K562 (cell line): ENCODE measurements around the gene SMIM3. TPM values are rescaled to one million over a fixed set of nuclear protein-coding genes. Genes with fewer than 3 reads are reported as not detected.

Experiments
- DEAF1 ChIP-seq: fragments of 450-650 bp; formaldehyde crosslinking; IDR thresholded peaks from 2 replicates; pipeline ENCODE4 v1.4.0; 2020; ENCODE audit warnings: mild to moderate bottlenecking, moderate library complexity
- HNRNPL ChIP-seq: fragments of 200-400 bp; formaldehyde crosslinking; IDR thresholded peaks from 2 replicates; pipeline ENCODE4 v1.6.1; 2017; ENCODE audit warnings: low read depth, mild to moderate bottlenecking, low read length
- KDM4B ChIP-seq, 2 experiments: fragments of 450-650 bp in 1 of 2; sonication (generic) in 1 of 2; IDR thresholded peaks; 2 replicates each; pipeline ENCODE4 v1.6.1; 2016 to 2017; ENCODE audit warnings: borderline replicate concordance in 2 of 2, antibody characterized with exemption in 1 of 2, low read depth in 1 of 2, mild to moderate bottlenecking in 1 of 2
- MYC ChIP-seq, 2 experiments: fragments of 250-450 bp in 1 of 2; sonication (Bioruptor Pico) in 1 of 2; IDR thresholded peaks; 2 replicates each; pipeline versions ENCODE4 v1.5.1 to v1.6.1; 2012 to 2021; ENCODE audit warnings: low read depth in 2 of 2, borderline replicate concordance in 1 of 2, improper control_type of control experiment in 1 of 2, low read length in 1 of 2, mild to moderate bottlenecking in 1 of 2, moderate library complexity in 1 of 2
- PATZ1 ChIP-seq: fragments of 250-450 bp; sonication (Bioruptor Pico); IDR thresholded peaks from 2 replicates; pipeline ENCODE4 v1.5.0; 2020; ENCODE audit warnings: mild to moderate bottlenecking, borderline replicate concordance
- RCOR1 ChIP-seq, 2 experiments: IDR thresholded peaks; 2 replicates each; pipeline ENCODE4 v1.6.1; 2012; ENCODE audit warnings: low read depth in 2 of 2, low read length in 2 of 2, borderline replicate concordance in 1 of 2, improper control_type of control experiment in 1 of 2
- SIRT6 ChIP-seq: IDR thresholded peaks from one replicate; pipeline ENCODE4 v1.6.1; 2012; ENCODE audit warnings: low read depth, mild to moderate bottlenecking, control low read depth, inconsistent platforms, low read length, moderate library complexity
- TARDBP ChIP-seq: fragments of 450-650 bp; IDR thresholded peaks from 2 replicates; pipeline ENCODE4 v1.6.1; 2016
- YBX1 ChIP-seq: fragments of 450-650 bp; IDR thresholded peaks from 2 replicates; pipeline ENCODE4 v1.7.1; 2016; ENCODE audit warnings: mild to moderate bottlenecking
- ZBTB26 ChIP-seq: fragments of 450-650 bp; formaldehyde crosslinking; IDR thresholded peaks from 2 replicates; pipeline ENCODE4 v1.4.0; 2022; ENCODE audit warnings: missing genetic modification characterization
- ZBTB7A ChIP-seq: IDR thresholded peaks from 2 replicates; pipeline ENCODE4 v1.6.1; 2011; ENCODE audit warnings: low read depth, mild to moderate bottlenecking, low read length, moderate library complexity, borderline replicate concordance; ENCODE audit not compliant: control insufficient read depth
- ZNF57 ChIP-seq: fragments of 450-650 bp; formaldehyde crosslinking; IDR thresholded peaks from 2 replicates; pipeline ENCODE4 v1.4.0; 2020; ENCODE audit warnings: mild to moderate bottlenecking, moderate library complexity
- ZNF79 ChIP-seq: fragments of 250-450 bp; sonication (Bioruptor Pico); IDR thresholded peaks from 2 replicates; pipeline ENCODE4 v1.4.0; 2020; ENCODE audit warnings: low read depth, mild to moderate bottlenecking, moderate library complexity
- polyA plus RNA-seq, 8 experiments: library from polyadenylated mRNA; depleted of rRNA in 4 of 8; stranded (reverse) in 5 of 8; unstranded in 3 of 8; fragments of >200 nt; fragmentation: Nextera tagmentation in 2 of 8; fragmentation: Illumina TruSeq in 1 of 8; extraction: Ambion mirVana in 2 of 8; extraction: Trizol in 1 of 8; gene quantifications; 2 replicates each; pipeline versions ENCODE4 v1.2.1 to v1.2.3, GENCODE V29; 2011 to 2014; ENCODE audit warnings: inconsistent platforms in 1 of 8, missing spikeins in 1 of 8
- total RNA-seq, 7 experiments: library from RNA; depleted of rRNA in 6 of 7; stranded (reverse); fragments of >200 nt in 6 of 7; fragmentation: Illumina TruSeq in 2 of 7; extraction: Trizol in 2 of 7; gene quantifications; 2 replicates each; pipeline versions ENCODE4 v1.2.1 to v1.2.3, GENCODE V29; 2011 to 2021; ENCODE audit warnings: low replicate concordance in 1 of 7
- TF ChIP-seq, protein P1 (sequence below), 2 experiments: fragments of 250-450 bp in 1 of 2; fragments of 450-650 bp in 1 of 2; sonication (Bioruptor Pico) in 1 of 2; IDR thresholded peaks; 2 replicates each; pipeline versions ENCODE4 v1.6.1 to v1.8.0; 2016 to 2021; ENCODE audit warnings: mild to moderate bottlenecking in 2 of 2, moderate library complexity in 2 of 2, missing compliant biosample characterization in 1 of 2, missing genetic modification characterization in 1 of 2
- TF ChIP-seq, protein P2 (sequence below): fragments of 250-450 bp; sonication (Bioruptor Pico); IDR thresholded peaks from 2 replicates; pipeline ENCODE4 v1.4.0; 2020; ENCODE audit warnings: mild to moderate bottlenecking, moderate library complexity
- TF ChIP-seq, protein P3 (sequence below): fragments of 450-650 bp; IDR thresholded peaks from 2 replicates; pipeline ENCODE4 v1.6.1; 2017; ENCODE audit warnings: antibody characterized with exemption

Gene SMIM3
- total and polyA plus RNA-seq, 9 of the 15 experiments (the other 6 are each of a cell fraction or from before 2014, with no cell fraction given), result 4.1 to 27.7 (median 13.6) TPM

GRCh38 chr5:150763023-150763769, 15.4 kb upstream of the SMIM3 start (continued):
- TF ChIP-seq DEAF1 (CRISPR knock-in tag), result 0 out of 2 replicates have a peak, but pooled peaks have one; percentile 16
- no peak for TF ChIP-seq ZBTB7A
- peak in 1 of 2 experiments; percentile 94; a peak in 2 of 4 replicates for TF ChIP-seq RCOR1 (IDR thresholded peaks at IDR 0.05; ENCODE audit: borderline replicate concordance in 1 of 2, low read depth in 2 of 2, low read length in 2 of 2)
- TF ChIP-seq ZBTB26 (CRISPR knock-in tag), result no peak
- no peak for TF ChIP-seq HNRNPL
- TF ChIP-seq YBX1, result no peak
- no peak for TF ChIP-seq KDM4B (IDR thresholded peaks at IDR 0.05; ENCODE audit: borderline replicate concordance in 2 of 2, low read depth in 1 of 2)
- TF ChIP-seq PATZ1 (CRISPR knock-in tag), result peak; percentile 81
- TF ChIP-seq, protein P1, sequence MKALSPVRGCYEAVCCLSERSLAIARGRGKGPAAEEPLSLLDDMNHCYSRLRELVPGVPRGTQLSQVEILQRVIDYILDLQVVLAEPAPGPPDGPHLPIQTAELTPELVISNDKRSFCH (CRISPR knock-in tag; IDR thresholded peaks at IDR 0.05), result no peak
- TF ChIP-seq, protein P1 (tag; IDR thresholded peaks at IDR 0.05), result no peak; the same call in 1 of the 2 replicates
- no peak; the same call in 1 of the 2 replicates for TF ChIP-seq ZNF79 (CRISPR knock-in tag)
- TF ChIP-seq, protein P2, sequence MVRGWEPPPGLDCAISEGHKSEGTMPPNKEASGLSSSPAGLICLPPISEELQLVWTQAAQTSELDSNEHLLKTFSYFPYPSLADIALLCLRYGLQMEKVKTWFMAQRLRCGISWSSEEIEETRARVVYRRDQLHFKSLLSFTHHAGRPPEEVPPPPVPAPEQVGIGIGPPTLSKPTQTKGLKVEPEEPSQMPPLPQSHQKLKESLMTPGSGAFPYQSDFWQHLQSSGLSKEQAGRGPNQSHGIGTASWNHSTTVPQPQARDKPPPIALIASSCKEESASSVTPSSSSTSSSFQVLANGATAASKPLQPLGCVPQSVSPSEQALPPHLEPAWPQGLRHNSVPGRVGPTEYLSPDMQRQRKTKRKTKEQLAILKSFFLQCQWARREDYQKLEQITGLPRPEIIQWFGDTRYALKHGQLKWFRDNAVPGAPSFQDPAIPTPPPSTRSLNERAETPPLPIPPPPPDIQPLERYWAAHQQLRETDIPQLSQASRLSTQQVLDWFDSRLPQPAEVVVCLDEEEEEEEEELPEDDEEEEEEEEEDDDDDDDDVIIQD (CRISPR knock-in tag), result no peak
- no peak for TF ChIP-seq SIRT6
- TF ChIP-seq TARDBP, result no peak
- TF ChIP-seq MYC (IDR thresholded peaks at IDR 0.05; ENCODE audit: low read depth, low read length), result peak; percentile 46
- TF ChIP-seq MYC (CRISPR knock-in tag; IDR thresholded peaks at IDR 0.05; ENCODE audit: borderline replicate concordance, low read depth), result no peak
- TF ChIP-seq ZNF57, result no peak
- TF ChIP-seq, protein P3, sequence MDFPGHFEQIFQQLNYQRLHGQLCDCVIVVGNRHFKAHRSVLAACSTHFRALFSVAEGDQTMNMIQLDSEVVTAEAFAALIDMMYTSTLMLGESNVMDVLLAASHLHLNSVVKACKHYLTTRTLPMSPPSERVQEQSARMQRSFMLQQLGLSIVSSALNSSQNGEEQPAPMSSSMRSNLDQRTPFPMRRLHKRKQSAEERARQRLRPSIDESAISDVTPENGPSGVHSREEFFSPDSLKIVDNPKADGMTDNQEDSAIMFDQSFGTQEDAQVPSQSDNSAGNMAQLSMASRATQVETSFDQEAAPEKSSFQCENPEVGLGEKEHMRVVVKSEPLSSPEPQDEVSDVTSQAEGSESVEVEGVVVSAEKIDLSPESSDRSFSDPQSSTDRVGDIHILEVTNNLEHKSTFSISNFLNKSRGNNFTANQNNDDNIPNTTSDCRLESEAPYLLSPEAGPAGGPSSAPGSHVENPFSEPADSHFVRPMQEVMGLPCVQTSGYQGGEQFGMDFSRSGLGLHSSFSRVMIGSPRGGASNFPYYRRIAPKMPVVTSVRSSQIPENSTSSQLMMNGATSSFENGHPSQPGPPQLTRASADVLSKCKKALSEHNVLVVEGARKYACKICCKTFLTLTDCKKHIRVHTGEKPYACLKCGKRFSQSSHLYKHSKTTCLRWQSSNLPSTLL, result no peak
